ENCODE results near the gene TMEM80. TPM values are rescaled to one million over a fixed set of nuclear protein-coding genes. Genes with fewer than 3 reads are reported as not detected.

TMEM80 gene
- total and polyA plus RNA-seq, 10 donors, result 18.7 to 37.6 (median 28.5) TPM

GRCh38 chr11:727281-727701, 31.7 kb downstream of the TMEM80 start:
- Histone ChIP-seq H3K4me1 (peaks cover 25 to 69% (median 42%) of the 10 kb centered on the region in 6 donors), H3K36me3 (no peaks in the 10 kb centered on the region), H3K27me3 (replicated peaks in 1 of 7) (peaks cover 0 to 63% (median 15%) of the 10 kb centered on the region in 7 donors), H3K9me3 (no peaks in the 10 kb centered on the region), H3K27ac (peak overlapping the region in 2 of 8 donors; percentile 60 to 73), H3K4me3 (peak overlapping the region in 1 of 8 donors; percentile 69)
- intact Hi-C loops (cut with DNase I; ENCODE audit: low total_unique reads), result loop anchor here (10.0 kb wide), 1 partner anchor 172 kb away; no protein-coding TSS in a partner anchor
- DNase-seq, result no peak
- TF ChIP-seq POLR2A (IDR thresholded peaks at IDR 0.05) (no peak), POLR2AphosphoS5 (IDR thresholded peaks at IDR 0.05) (no peak), CTCF (IDR thresholded peaks at IDR 0.05 in 8 of 11, conservative IDR thresholded peaks at IDR 0.05 in 3 of 11) (no peak)
- 91 to 96% (median 93%) methylated on average over 12 of the region's 12 CpGs for WGBS, 5 donors

- TF ChIP-seq CTCF (IDR thresholded peaks at IDR 0.05 in 8 of 11, conservative IDR thresholded peaks at IDR 0.05 in 3 of 11), result peak; percentile 93 to 99 (median 97)
- TF ChIP-seq POLR2A (IDR thresholded peaks at IDR 0.05), result no peak
- TF ChIP-seq POLR2AphosphoS5 (IDR thresholded peaks at IDR 0.05), result peak; percentile 49 to 78 (median 63)
- H3K4me3 ChIP-seq, result peak overlapping the region in 1 of 8 donors; percentile 19
- peak; percentile 95 for DNase-seq
- peaks cover 0 to 55% (median 11%) of the 10 kb centered on the region in 7 donors for H3K27me3 ChIP-seq (replicated peaks in 1 of 7)
- no peaks in the 10 kb centered on the region for H3K36me3 ChIP-seq
- peaks cover 23 to 61% (median 36%) of the 10 kb centered on the region in 6 donors for H3K4me1 ChIP-seq
- H3K9me3 ChIP-seq, result no peaks in the 10 kb centered on the region
- 25 to 49% (median 40%) methylated on average over 19 to 31 of the region's 31 CpGs for WGBS, 5 donors
- peak overlapping the region in 5 of 8 donors; percentile 51 to 88 (median 61) for H3K27ac ChIP-seq
- intact Hi-C loops (cut with DNase I; ENCODE audit: low total_unique reads), result loop anchor here (10.0 kb wide), 1 partner anchor 173 kb away; no protein-coding TSS in a partner anchor
These were observed 32.5 kb downstream of the TMEM80 start for GRCh38 chr11:727859-728748.

GRCh38 chr11:728901-729491, 33.4 kb downstream of the TMEM80 start:
- no peak for DNase-seq
- WGBS, 5 donors, result 65 to 84% (median 75%) methylated on average over 14 to 15 of the region's 15 CpGs
- TF ChIP-seq POLR2A (IDR thresholded peaks at IDR 0.05) (no peak), CTCF (IDR thresholded peaks at IDR 0.05 in 8 of 11, conservative IDR thresholded peaks at IDR 0.05 in 3 of 11) (no peak), POLR2AphosphoS5 (IDR thresholded peaks at IDR 0.05) (no peak)
- intact Hi-C loops (cut with DNase I; ENCODE audit: low total_unique reads), result loop anchor here (10.0 kb wide), 1 partner anchor 174 kb away; no protein-coding TSS in a partner anchor
- Histone ChIP-seq H3K27ac (peak overlapping the region in 6 of 8 donors; percentile 54 to 88 (median 66)), H3K9me3 (no peaks in the 10 kb centered on the region), H3K4me1 (peaks cover 23 to 55% (median 33%) of the 10 kb centered on the region in 6 donors), H3K27me3 (replicated peaks in 1 of 7) (peaks cover 0 to 54% (median 11%) of the 10 kb centered on the region in 7 donors), H3K36me3 (no peaks in the 10 kb centered on the region), H3K4me3 (peak overlapping the region in 1 of 8 donors; percentile 17)
